Lower lobe of right lung (tissue), 2 donors: ENCODE results near the gene RPS6KC1. TPM values are rescaled to one million over a fixed set of nuclear protein-coding genes. Genes with fewer than 3 reads are reported as not detected.
A peak's percentile ranks its signal among the peaks of the same experiment; 100 is the strongest.

Experiments
- ATAC-seq, 2 donors: fragments of 200-7000 bp; cut with Tn5 transposase; one replicate each; pipeline ENCODE4 v1.9.1; 2020 to 2022; ENCODE audit warnings: mild to moderate bottlenecking in 2 of 2, moderate library complexity in 2 of 2
- DNase-seq: peaks from one replicate; pipeline ENCODE4 v3.0.0-alpha.2; 2020
- H3K27ac ChIP-seq: fragments of 200-600 bp; one replicate; pipeline ENCODE4 v1.8.0; 2022
- H3K27me3 ChIP-seq: fragments of 200-600 bp; one replicate; pipeline ENCODE4 v1.8.0; 2022; ENCODE audit warnings: low read depth
- H3K36me3 ChIP-seq: fragments of 200-600 bp; one replicate; pipeline ENCODE4 v1.8.0; 2022; ENCODE audit warnings: mild to moderate bottlenecking
- H3K4me1 ChIP-seq: fragments of 200-600 bp; one replicate; pipeline ENCODE4 v1.8.0; 2022
- H3K4me3 ChIP-seq: fragments of 200-600 bp; one replicate; pipeline ENCODE4 v1.8.0; 2022; ENCODE audit warnings: mild to moderate bottlenecking
- H3K9me3 ChIP-seq: fragments of 200-600 bp; one replicate; pipeline ENCODE4 v1.8.0; 2022
- intact Hi-C: fragments of 100-400 bp; cut with DNase I; formaldehyde crosslinking; loops from one replicate; pipeline ENCODE4 v1.11.0; 2022
- total RNA-seq: library from RNA; stranded (reverse); fragmentation: NEBNext Ultra II Directional; extraction: Animal tissue kit (Norgen Biotek cat#: 25700); gene quantifications from one replicate; pipeline ENCODE4 v1.2.1, GENCODE V29; 2021
- TF ChIP-seq, protein P1 (sequence below): fragments of 200-600 bp; IDR thresholded peaks from one replicate; pipeline ENCODE4 v1.8.0; 2022; ENCODE audit warnings: antibody characterized with exemption, mild to moderate bottlenecking
- donor health status: DM: no; HTN: yes; CAD: no; lungs with severe emphysema.

Gene RPS6KC1
- total RNA-seq, 1 donor from 2014 or later = 18.7 TPM

GRCh38 chr1:213231795-213232231 is 180.8 kb downstream of the RPS6KC1 start:
- no peaks in the 10 kb centered on the region for H3K4me1 ChIP-seq
- H3K27ac ChIP-seq = no peak overlapping the region
- no peaks in the 10 kb centered on the region for H3K9me3 ChIP-seq
- DNase-seq (no peak), ATAC-seq (no peak)
- intact Hi-C loops = no loop called here
- TF ChIP-seq, protein P1, sequence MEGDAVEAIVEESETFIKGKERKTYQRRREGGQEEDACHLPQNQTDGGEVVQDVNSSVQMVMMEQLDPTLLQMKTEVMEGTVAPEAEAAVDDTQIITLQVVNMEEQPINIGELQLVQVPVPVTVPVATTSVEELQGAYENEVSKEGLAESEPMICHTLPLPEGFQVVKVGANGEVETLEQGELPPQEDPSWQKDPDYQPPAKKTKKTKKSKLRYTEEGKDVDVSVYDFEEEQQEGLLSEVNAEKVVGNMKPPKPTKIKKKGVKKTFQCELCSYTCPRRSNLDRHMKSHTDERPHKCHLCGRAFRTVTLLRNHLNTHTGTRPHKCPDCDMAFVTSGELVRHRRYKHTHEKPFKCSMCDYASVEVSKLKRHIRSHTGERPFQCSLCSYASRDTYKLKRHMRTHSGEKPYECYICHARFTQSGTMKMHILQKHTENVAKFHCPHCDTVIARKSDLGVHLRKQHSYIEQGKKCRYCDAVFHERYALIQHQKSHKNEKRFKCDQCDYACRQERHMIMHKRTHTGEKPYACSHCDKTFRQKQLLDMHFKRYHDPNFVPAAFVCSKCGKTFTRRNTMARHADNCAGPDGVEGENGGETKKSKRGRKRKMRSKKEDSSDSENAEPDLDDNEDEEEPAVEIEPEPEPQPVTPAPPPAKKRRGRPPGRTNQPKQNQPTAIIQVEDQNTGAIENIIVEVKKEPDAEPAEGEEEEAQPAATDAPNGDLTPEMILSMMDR = no peak
- H3K36me3 ChIP-seq = peaks cover 16% of the 10 kb centered on the region
- no peaks in the 10 kb centered on the region for H3K27me3 ChIP-seq
- H3K4me3 ChIP-seq = no peak overlapping the region

DNA sequence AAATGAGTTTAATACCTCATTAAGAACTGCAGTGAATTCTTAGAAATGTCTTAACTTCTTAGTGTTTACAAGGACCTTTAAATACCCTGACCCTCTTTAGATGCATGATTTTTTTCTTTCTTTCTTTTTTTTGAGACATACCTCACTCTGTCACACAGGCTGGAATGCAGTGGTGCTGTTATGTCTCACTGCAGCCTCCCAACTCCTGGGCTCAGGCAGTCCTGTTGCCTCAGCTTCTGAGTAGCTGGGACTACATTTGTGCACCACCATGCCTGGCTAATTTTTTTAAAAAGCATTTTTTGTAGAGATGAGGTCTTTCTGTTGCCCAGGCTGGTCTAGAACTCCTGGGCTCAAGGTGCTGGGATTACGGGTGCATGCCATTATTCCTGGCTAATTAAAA is 191.8 kb downstream of the RPS6KC1 start:
- Histone ChIP-seq H3K9me3 (no peaks in the 10 kb centered on the region), H3K36me3 (peaks cover 17% of the 10 kb centered on the region), H3K4me3 (no peak overlapping the region), H3K4me1 (no peaks in the 10 kb centered on the region), H3K27me3 (no peaks in the 10 kb centered on the region), H3K27ac (no peak overlapping the region)
- DNase-seq = no peak
- TF ChIP-seq, protein P1 = no peak
- ATAC-seq = no peak
- intact Hi-C loops = no loop called here

- TF ChIP-seq, protein P1 = peak; percentile 78
- ATAC-seq (peak in 1 of 2 donors; percentile 37), DNase-seq (no peak)
- Histone ChIP-seq H3K27ac (no peak overlapping the region), H3K36me3 (peaks cover 23% of the 10 kb centered on the region), H3K9me3 (no peaks in the 10 kb centered on the region), H3K4me3 (no peak overlapping the region), H3K27me3 (no peaks in the 10 kb centered on the region), H3K4me1 (no peaks in the 10 kb centered on the region)
- intact Hi-C loops = no loop called here
Observed at GRCh38 chr1:213244664-213245091, 193.6 kb downstream of the RPS6KC1 start.

- H3K4me3 ChIP-seq = no peak overlapping the region
- DNase-seq = no peak
- no peak overlapping the region for H3K27ac ChIP-seq
- no peaks in the 10 kb centered on the region for H3K9me3 ChIP-seq
- H3K4me1 ChIP-seq = no peaks in the 10 kb centered on the region
- H3K27me3 ChIP-seq = no peaks in the 10 kb centered on the region
- intact Hi-C loops = no loop called here
- peaks cover 23% of the 10 kb centered on the region for H3K36me3 ChIP-seq
- TF ChIP-seq, protein P1 = no peak
- ATAC-seq = no peak
Observed at GRCh38 chr1:213245260-213245910, 194.3 kb downstream of the RPS6KC1 start.

GRCh38 chr1:213247038-213247437 is 196.0 kb downstream of the RPS6KC1 start:
- no peaks in the 10 kb centered on the region for H3K27me3 ChIP-seq
- DNase-seq = no peak
- no peak overlapping the region for H3K4me3 ChIP-seq
- H3K36me3 ChIP-seq = peaks cover 8% of the 10 kb centered on the region
- intact Hi-C loops = no loop called here
- TF ChIP-seq, protein P1 = no peak
- no peaks in the 10 kb centered on the region for H3K9me3 ChIP-seq
- no peak overlapping the region for H3K27ac ChIP-seq
- no peak for ATAC-seq
- H3K4me1 ChIP-seq = no peaks in the 10 kb centered on the region
